Parathyroid adenoma (tissue), 2 donors: ENCODE data around the gene KCNIP3.
"Not testable (repeated sequence)": the region's sequence is repeated elsewhere in the genome, so short reads cannot be mapped to it uniquely, and the experiment has no call there.

Source experiments
- H2AFZ ChIP-seq: fragments of 300-600 bp; sonication (generic); one replicate; pipeline ENCODE4 v1.7.0; 2017; ENCODE audit warnings: antibody characterized with exemption, mild to moderate bottlenecking
- H3K27ac ChIP-seq: fragments of 300-600 bp; sonication (generic); one replicate; pipeline ENCODE4 v1.7.0; 2017
- H3K27me3 ChIP-seq: fragments of 300-600 bp; sonication (generic); one replicate; pipeline ENCODE4 v1.7.0; 2017; ENCODE audit warnings: low read length; ENCODE audit not compliant: control insufficient read depth, insufficient read depth
- H3K36me3 ChIP-seq: fragments of 300-600 bp; sonication (generic); one replicate; pipeline ENCODE4 v1.7.0; 2017; ENCODE audit warnings: low read length; ENCODE audit not compliant: control insufficient read depth, insufficient read depth
- H3K4me1 ChIP-seq: fragments of 300-600 bp; sonication (generic); one replicate; pipeline ENCODE4 v1.7.0; 2017; ENCODE audit warnings: control low read depth
- H3K4me2 ChIP-seq: fragments of 300-600 bp; sonication (generic); one replicate; pipeline ENCODE4 v1.7.0; 2017; ENCODE audit warnings: low read length
- H3K4me3 ChIP-seq: fragments of 300-600 bp; sonication (generic); one replicate; pipeline ENCODE4 v1.7.0; 2017; ENCODE audit warnings: low read depth, low read length
- H3K79me2 ChIP-seq: fragments of 300-600 bp; sonication (generic); one replicate; pipeline ENCODE4 v1.7.0; 2017; ENCODE audit warnings: control low read depth
- H3K9ac ChIP-seq: fragments of 300-600 bp; sonication (generic); one replicate; pipeline ENCODE4 v1.7.0; 2017; ENCODE audit warnings: mild to moderate bottlenecking
- H3K9me3 ChIP-seq: fragments of 300-600 bp; sonication (generic); one replicate; pipeline ENCODE4 v1.7.0; 2017; ENCODE audit warnings: low read length; ENCODE audit not compliant: control insufficient read depth
- CTCF ChIP-seq: fragments of 300-600 bp; sonication (generic); IDR thresholded peaks from one replicate; pipeline ENCODE4 v1.7.0; 2017; ENCODE audit warnings: antibody characterized with exemption, mild to moderate bottlenecking
- donor health status: primary hyperparathyroidism.

Gene KCNIP3

GRCh38 chr2:95353055-95353575, 56.0 kb downstream of the KCNIP3 start:
- no peak for TF ChIP-seq CTCF
- Histone ChIP-seq H3K4me3 (no peak overlapping the region), H3K79me2 (peaks cover 21% of the 10 kb centered on the region), H3K4me2 (no peak overlapping the region), H3K4me1 (peaks cover 7% of the 10 kb centered on the region), H2AFZ (no peak overlapping the region), H3K27me3 (no peaks in the 10 kb centered on the region), H3K9ac (no peak overlapping the region), H3K36me3 (no peaks in the 10 kb centered on the region), H3K9me3 (no peaks in the 10 kb centered on the region), H3K27ac (no peak overlapping the region)

- H3K9me3 ChIP-seq, result no peaks in the 10 kb centered on the region
- no peak overlapping the region for H3K4me2 ChIP-seq
- H3K27me3 ChIP-seq, result no peaks in the 10 kb centered on the region
- H3K36me3 ChIP-seq, result no peaks in the 10 kb centered on the region
- no peak overlapping the region for H3K4me3 ChIP-seq
- peaks cover 21% of the 10 kb centered on the region for H3K79me2 ChIP-seq
- peaks cover 4% of the 10 kb centered on the region for H3K4me1 ChIP-seq
- H3K9ac ChIP-seq, result no peak overlapping the region
- TF ChIP-seq CTCF, result no peak
- no peak overlapping the region for H2AFZ ChIP-seq
- H3K27ac ChIP-seq, result no peak overlapping the region
Observed at GRCh38 chr2:95353613-95354468, 56.7 kb downstream of the KCNIP3 start.

GRCh38 chr2:95354469-95354901, 57.3 kb downstream of the KCNIP3 start:
- no peaks in the 10 kb centered on the region for H3K27me3 ChIP-seq
- H3K4me1 ChIP-seq, result peaks cover 3% of the 10 kb centered on the region
- H2AFZ ChIP-seq, result no peak overlapping the region
- H3K27ac ChIP-seq, result no peak overlapping the region
- H3K9ac ChIP-seq, result no peak overlapping the region
- H3K9me3 ChIP-seq, result no peaks in the 10 kb centered on the region
- H3K79me2 ChIP-seq, result peaks cover 21% of the 10 kb centered on the region
- no peak for TF ChIP-seq CTCF
- no peak overlapping the region for H3K4me3 ChIP-seq
- no peak overlapping the region for H3K4me2 ChIP-seq
- no peaks in the 10 kb centered on the region for H3K36me3 ChIP-seq

GRCh38 chr2:95354925-95355324, 57.8 kb downstream of the KCNIP3 start:
- no peak overlapping the region for H3K27ac ChIP-seq
- no peaks in the 10 kb centered on the region for H3K4me1 ChIP-seq
- H3K36me3 ChIP-seq, result no peaks in the 10 kb centered on the region
- no peak overlapping the region for H3K4me2 ChIP-seq
- H2AFZ ChIP-seq, result no peak overlapping the region
- H3K79me2 ChIP-seq, result peaks cover 21% of the 10 kb centered on the region
- H3K27me3 ChIP-seq, result no peaks in the 10 kb centered on the region
- no peak overlapping the region for H3K4me3 ChIP-seq
- H3K9ac ChIP-seq, result no peak overlapping the region
- no peak for TF ChIP-seq CTCF
- no peaks in the 10 kb centered on the region for H3K9me3 ChIP-seq

- H3K9ac ChIP-seq, H3K27ac ChIP-seq, H3K4me3 ChIP-seq, H3K9me3 ChIP-seq, H3K36me3 ChIP-seq, H3K4me1 ChIP-seq, H2AFZ ChIP-seq, H3K27me3 ChIP-seq, H3K4me2 ChIP-seq: not testable (repeated sequence)
- H3K79me2 ChIP-seq, result peaks cover 24% of the 10 kb centered on the region
Observed at GRCh38 chr2:95355486-95355885, 58.3 kb downstream of the KCNIP3 start.
